NCI-H2196 (cell line): ENCODE results near the gene KCNJ11.
A peak's percentile ranks its signal among the peaks of the same experiment; 100 is the strongest.

ENCODE experiments used
- DNase-seq: peaks from one replicate; lab custom pipeline; 2025; ENCODE audit not compliant: unreplicated experiment; lab: John Stamatoyannopoulos, UW

Gene KCNJ11

DNA sequence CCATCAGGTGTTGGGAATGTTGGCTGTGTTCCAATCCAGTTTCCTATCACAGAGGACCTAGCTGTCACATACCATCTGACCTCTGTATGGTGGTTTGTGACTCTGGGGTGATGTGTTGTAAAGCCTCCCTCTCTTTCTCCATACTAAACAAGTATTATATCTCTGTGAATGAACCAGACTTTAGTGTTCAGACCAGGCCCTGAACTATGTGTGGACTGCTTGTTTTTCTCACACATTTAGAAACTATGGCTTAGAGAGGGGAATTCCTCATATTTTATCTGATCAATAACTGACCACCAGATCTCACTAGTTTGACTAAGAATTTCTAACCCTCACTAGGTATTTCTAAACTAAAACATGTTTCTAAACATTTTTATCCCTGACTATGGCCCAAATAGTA is 19.4 kb downstream of the KCNJ11 start:
- no peak for DNase-seq

DNA sequence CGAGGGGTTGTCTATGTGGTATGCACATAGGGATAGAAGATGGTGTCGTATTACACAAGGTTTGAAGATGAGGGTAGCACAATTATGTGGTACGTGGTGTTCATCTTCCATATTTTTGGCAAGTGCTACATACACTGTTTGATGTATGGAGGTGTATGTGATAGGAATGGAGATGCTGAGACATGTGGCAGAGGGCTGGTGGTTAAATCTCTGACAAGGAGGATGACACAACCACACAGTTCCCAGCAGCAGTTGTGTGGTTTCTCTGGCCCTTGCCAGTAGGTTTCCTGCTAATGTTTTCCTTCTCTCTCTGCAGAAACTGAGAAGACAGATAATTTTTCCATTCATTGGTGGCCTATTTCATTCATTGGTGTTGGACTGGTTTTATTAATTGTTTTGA is 19.9 kb downstream of the KCNJ11 start:
- no peak for DNase-seq

DNA sequence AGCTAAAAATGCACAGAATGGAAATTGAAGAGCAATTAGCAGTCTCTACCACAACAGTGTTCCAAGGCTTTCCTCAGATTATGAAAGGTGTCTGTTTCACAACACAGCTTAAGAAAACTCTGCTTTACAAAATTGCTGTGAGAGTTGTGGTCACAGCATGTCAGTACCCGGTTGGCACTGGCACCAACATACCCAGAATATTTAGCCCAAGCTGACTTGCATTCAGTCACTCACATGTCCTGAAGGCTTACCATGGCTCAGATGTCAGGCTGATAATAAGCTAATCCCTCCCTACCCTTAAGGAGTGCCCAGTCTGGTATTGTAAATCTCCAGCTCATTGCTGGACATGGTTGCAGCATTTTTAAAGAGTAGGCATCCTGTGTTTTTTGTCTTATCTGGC is 22.0 kb downstream of the KCNJ11 start:
- no peak for DNase-seq

DNA sequence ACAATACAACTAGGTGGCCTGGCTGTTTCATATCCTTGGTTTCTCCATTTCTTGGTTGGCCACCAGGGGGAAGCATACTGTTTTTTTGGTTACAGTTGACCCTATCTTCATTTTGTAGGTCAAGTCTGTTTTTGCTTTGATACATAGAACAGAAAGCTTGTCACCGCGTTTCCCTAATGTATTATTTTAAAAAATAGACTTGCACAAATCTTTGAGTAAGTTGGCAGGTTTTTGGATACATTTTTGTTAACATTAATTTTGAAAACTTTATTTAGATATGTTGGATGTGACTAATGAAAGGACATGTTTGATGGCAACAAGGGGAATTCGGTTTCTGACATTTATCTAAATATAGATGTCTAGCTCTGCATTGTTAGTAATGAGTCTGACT is 33.9 kb downstream of the KCNJ11 start:
- peak; percentile 61 for DNase-seq

DNA sequence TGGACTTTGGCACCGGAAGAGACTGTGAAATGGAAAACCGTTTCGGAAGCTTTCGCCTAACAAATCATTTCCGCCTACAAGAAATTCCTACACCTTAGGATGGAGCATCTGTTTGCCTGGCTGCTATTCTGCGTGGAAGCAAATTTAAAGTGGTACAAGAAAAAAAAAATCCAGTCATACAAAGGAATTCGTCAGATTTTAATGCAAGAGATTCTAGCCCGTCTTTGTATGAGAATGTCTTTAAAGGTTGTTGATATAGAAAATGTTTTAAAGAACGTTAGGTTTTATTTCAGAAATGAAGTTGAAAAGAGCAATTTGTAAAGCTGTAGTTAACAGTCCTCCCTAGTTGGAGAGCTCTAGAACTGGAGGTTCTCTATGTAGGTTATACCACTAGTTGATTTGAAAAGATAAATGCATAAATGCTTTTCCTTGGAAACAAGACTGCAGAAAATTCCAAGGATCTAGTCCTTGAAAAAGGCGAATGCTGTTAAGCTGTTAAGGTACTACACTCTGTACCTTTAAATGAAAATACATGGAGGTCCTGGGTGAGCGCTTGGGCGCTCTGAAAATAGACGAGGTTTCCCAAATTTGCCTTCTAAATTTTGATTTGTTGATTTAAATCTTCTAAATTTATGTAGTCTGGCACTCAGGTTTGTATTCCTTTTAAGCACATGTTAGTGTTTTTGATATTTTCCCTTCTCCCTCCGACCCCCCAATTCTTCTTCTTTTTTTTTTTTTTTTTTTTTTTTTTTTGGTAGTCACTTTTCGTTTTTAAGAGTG is 34.4 kb downstream of the KCNJ11 start:
- no peak for DNase-seq

DNA sequence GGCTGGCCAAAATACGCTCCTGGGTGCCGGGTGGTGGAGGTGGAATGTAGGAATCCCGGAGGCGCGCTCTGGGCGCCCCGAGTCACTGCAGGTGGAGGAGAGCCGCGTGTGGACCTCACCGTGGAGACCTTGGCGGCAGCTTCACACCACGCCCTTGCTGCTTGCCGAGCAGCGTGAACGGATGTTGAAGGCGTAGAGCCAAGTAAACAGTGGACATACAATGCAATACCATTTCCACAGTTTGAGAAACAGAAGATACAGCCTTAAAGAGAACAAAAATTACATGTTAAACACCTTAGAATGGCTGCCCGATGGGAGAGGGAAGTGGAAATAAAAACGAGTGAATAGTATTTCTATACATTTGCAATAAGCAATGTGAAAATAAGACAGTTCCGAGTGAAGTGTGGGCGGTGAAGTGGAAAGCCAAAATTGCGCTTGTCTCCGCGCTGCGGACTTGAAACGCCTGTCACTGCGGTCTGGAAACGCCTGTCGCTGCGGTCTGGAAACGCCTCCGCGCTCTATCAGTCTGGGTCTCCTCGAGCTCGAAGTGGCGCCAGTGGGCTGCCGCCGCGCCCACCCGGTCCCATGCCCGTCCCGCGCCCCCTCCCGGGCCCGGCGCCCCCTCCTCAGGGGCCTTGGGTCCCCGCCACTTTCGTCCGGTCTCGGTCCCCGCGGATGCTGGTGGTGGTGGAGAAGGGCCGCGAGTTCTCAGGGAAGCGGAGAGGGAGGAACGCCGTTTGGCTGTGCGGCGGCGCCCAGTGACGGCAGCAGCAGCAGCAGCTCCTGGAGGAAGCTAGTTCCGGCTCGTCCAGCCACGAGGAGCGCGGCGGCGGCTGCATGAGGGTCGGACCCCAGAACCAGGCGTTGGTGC is 35.3 kb downstream of the KCNJ11 start:
- peak; percentile 56 for DNase-seq

DNA sequence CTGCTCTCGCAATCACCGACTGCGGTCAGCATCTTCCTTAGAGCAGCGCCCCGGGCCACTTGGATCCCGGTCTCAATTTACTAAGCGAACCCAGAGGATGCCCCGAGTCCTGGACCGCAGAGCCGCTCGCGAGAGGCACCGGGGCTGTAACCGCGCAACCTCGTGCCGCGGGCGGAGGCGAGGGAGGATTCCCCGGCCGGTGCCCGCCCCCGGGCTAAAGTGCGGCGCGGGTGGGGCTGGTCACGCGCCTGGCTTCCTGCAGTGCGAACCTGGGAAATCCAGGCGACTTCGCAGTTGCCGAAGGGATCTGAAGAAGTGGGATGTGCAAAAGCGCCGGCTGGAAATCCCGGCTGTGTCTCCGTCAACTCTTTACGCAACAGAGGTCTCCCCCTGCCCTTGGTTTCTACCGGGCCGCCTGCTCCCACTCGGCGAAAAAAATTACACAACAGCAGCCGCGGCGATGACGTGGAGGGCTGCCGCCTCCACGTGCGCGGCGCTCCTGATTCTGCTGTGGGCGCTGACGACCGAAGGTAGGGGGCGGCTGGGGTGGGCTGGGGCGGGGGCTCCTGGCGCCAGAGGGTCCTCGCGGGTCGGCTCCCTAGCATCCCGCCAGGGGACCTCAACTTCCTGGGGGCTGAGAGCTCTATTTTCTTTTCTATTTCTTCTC is 36.8 kb downstream of the KCNJ11 start, which contains the start of gene NCR3LG1:
NCR3LG1 (plus strand) TSS at position 291 of the 667 bp plus-strand sequence; CDS start at position 461, 170 bp downstream.
- peak; percentile 40 for DNase-seq

DNA sequence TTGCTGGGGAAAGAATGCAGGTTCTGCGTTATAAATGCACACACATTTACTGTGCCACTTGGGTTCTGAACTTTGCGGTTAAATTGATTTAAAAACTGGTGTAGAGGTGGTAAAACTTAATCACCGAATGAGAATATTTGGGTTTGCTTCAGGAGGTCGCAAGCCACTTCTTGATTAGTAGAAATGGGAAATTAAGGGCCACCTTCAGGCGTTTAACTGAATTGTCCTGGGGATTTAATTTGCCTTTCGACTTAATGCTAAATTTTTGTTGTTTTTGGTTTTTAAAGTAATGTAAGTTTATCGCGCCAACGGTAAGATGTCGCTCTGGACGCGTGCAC is 37.3 kb downstream of the KCNJ11 start:
- DNase-seq = no peak

DNA sequence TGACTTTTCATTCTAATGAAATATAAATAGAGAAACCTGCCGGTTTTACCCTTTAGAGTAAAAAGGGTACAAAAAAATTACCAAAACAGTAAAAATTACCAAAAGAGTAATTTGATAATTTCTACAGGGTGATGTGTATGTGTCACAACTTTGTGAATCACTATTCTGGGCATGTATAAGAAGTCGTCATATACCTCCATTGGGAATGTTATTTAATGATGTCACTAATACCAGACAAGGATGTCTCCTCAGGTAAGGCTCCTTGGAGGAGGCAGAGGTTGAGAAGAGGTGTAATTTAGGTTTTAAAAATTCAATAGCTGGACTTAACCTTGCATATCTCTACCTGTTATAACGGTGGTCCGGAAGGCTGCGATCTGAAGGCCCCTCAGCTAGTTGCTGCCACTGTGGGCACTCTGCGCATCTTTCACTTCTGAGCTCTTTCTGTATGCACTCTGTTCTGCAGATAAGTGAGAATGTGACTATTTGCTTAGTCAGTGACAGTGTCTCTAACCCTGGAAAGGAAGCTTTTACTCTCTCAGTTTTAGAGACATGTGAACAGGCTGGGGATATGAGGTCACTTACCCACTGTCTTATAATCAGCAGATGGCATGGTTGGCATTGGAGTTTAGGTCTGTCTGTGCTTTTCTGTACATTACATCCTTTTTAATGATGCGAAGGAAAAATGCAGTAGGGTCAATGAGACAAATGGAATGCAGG is 37.8 kb downstream of the KCNJ11 start:
- no peak for DNase-seq

DNA sequence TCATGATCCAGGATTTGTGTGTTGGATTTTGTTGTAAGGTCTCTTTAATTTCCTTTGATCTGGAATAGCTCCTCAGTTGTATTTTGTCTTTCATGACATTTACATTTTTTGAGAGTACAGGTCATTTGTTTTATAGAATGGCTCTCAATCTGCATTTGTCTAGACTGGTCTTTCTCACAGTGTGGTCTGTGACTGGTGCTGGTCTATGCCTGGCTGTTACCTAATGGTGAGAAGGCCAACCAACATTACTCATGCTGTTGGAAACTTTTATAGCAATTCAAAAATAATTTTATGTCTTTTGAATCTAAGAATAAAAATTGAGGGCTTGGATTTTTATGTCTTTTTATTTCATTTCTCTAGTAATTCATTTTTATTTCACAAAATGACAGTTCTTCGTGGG is 40.8 kb downstream of the KCNJ11 start:
- no peak for DNase-seq

DNA sequence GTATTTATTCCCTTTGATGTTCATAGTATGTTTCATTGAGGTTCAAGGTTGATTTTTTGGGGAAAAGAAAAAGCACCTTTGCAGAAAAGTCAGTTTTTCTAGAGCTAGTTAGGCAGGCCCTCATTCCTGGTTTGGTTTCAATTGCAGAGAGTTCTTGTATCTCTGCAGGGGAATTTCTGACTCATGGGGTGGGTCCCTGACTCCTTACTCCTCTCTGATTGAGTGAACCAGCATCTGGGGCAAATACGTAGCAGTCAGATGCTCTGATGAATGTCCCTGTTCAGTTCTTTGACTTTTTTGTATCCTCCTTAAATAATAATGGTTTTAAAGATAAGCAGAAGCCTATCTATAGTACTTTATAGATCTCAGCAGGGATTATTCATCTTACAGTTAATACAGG is 44.6 kb downstream of the KCNJ11 start:
- no peak for DNase-seq

DNA sequence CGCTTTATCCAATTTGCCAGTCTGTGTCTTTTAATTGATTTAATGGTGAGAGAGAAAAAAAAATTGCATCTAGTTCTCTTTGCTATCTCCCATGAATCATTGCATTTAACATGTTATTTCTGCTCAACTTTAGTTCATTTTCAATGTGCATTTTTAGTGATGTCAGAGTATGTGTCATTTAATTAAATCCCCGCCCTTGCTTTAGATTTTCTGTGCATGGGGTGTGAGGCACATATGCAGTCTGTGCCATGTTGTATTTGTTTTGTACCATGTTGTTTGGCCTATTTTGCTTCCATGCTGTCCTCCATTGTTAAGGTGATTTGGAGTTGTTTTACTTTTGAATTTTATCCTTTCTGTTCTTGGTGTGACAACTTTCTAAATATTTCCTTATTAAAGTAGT is 45.2 kb downstream of the KCNJ11 start:
- no peak for DNase-seq
